Posterior vena cava (tissue), 2 donors: ENCODE measurements around the gene HSD17B1. TPM values are rescaled to one million over a fixed set of nuclear protein-coding genes. Genes with fewer than 3 reads are reported as not detected.
"Not testable (repeated sequence)": the region's sequence is repeated elsewhere in the genome, so short reads cannot be mapped to it uniquely, and the experiment has no call there.

ENCODE experiments used
- DNase-seq: peaks from one replicate; pipeline ENCODE4 v3.0.0-alpha.2; 2020; ENCODE audit warnings: low spot score
- intact Hi-C, 2 donors: fragments of 100-400 bp; cut with DNase I; formaldehyde crosslinking; loops; one replicate each; pipeline versions ENCODE4 v1.14.1 to v1.14.2; 2022 to 2023
- total RNA-seq, 2 donors: library from RNA; stranded (reverse); fragmentation: NEBNext Ultra II Directional; extraction: Animal tissue kit (Norgen Biotek cat#: 25700); gene quantifications; one replicate each; pipeline ENCODE4 v1.2.1, GENCODE V29; 2021
- donor health status: DM: yes; HTN: yes; CAD: no.
- donor health status: DM: yes; HTN: yes; CAD: no.

The HSD17B1 gene
- total RNA-seq, 2 donors from 2014 or later = 0.67 to 1.2 TPM

DNA sequence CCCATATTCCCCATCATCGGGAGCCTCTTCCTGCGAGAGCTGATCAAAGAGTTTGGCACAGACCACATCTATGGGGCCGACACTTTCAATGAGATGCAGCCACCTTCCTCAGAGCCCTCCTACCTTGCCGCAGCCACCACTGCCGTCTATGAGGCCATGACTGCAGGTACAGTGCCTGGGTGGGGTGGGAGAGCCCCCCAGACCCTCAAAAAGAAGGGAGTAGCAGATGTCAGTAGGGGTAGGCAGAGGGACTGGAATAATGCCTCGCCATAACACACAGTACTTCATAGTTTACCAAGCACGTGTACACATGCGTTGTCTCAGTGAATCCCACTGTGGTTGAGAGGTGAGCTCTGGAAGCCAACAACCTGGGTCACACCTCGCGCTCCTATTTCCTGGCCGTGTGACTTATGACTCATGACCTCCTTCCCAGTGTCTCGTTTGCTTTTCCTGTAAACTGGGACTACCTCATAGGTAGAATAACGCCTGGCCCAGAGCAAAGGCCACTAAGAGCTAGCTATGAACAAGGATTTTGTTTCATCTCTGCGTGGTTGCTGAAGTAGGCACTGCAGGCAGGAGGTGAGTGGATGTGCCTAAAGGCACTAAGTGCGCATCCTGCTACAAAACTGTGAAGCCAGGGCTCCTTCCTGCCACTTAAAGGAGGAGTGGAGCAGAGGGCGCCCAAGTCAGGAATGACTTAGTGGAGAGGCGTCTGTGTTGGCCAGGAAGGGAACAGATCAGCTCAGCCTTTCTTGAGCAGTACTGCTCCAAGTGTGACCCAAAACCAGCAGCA, 11.5 kb upstream of the HSD17B1 start:
- DNase-seq = no peak
- intact Hi-C loops = no loop called here

GRCh38 chr17:42543190-42544079, 9.3 kb upstream of the HSD17B1 start:
- no peak for DNase-seq
- intact Hi-C loops = no loop called here

DNA sequence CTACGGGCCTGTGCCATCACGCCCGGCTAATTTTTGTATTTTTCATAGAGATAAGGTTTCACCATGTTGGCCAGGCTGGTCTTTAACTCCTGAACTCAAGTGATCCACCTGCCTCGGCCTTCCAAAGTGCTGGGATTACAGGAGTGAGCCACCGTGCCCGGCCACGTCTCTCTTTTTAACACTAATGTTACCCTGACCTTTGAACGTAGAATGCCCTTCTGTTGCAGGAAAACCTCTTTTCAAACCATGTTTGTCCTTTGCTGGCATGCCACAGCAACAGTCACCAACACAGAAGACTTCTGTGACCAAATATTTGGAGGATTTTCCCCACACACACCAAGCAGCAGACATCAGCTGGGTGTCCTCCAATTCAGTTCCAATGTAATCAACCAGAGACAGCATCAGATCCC, 7.8 kb upstream of the HSD17B1 start:
- no peak for DNase-seq
- intact Hi-C loops = no loop called here

DNA sequence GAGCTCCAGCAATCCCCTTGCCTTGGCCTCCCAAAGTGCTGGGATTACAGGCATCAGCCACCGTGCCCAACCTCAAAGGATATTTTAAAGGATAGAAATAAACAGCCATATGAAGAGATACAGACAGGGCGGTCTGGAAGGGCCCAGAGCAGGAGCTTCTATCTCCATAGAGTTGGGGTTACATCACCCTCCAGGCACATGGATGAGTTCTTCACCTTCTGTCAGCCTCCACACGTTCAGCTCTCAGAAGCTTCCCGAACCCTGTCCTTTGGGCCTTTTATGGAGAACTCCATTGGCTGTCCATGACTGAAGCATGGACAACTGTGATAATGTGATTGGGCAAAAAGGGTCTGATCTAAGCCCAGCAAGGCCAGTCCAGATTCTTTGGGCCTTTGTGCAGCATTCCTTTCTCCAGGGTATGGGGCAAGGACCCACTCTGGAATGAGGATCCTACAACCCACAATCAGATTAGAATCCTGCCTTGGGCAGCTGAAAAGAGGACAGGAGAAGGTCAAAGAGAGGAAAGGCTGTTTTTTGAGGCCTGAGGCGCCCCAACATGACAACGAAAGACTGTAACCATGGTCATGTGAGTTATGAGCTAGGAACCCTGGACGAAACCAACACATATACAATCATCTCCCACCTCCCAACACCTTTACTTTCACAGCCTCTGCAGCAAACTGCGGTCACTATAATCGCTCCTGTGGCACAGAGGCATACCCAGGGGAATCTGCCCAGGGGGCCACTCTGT, 6.8 kb upstream of the HSD17B1 start:
- DNase-seq, intact Hi-C loops: not testable (repeated sequence)

DNA sequence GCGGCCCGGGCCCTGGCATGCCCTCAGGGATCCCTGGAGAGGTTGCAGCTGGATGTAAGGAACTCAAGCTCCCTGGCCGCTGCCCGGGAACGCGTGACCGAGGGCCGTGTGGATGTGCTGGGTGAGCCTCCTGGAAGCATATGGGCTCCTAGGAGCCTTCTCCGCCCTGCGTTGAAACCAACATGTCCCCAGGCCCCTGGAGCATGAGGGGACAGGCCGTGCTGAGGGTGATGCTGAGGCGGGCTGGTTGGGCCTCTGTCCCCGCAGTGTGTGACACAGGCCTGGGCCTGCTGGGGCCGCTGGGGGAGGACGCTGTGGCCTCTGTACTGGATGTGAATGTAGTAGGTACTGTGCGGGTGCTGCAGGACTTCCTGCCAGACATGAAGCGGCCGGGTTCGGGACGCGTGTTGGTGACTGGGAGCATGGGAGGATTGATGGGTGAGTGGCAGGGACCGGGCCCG, 5.7 kb upstream of the HSD17B1 start:
- DNase-seq = no peak
- intact Hi-C loops = no loop called here

GRCh38 chr17:42547698-42548069, 5.0 kb upstream of the HSD17B1 start:
- DNase-seq = no peak
- intact Hi-C loops = no loop called here

DNA sequence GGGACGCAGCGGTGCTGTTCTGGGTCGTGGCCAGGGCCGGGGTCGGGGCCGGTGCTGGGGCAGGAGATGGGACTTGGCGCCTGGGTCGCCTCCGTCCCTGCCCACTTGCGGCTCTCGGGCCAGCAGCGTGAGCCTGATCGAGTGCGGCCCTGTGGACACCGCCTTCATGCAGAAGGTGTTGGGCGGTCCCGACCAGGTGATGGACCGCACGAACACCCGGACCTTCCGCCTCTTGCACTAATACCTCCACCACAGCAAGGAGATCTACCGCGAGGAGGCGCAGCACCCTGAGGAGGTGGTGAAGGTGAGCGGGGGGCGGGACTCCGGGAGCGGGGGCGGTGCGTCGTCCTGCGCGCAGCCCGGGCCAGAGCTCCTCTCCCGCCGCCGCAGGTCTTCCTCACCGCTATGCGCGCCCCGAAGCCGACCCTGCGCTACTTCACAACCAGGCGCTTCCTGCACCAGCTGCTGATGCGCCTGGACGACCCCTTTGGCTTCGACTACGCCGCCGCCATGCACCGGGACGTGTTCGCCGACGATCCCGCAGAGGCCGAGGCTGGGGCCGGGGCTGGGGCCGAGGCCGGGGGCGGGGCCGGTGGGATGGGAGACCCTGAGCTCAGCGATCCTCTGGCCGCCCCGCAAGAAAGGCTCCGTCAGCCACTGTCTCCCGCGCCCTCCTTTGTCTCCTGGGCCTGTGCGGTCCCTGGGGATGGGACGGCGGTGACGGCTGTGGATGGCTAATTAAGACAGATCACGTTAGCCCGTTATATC, 4.5 kb upstream of the HSD17B1 start:
- no peak for DNase-seq
- intact Hi-C loops = no loop called here

DNA sequence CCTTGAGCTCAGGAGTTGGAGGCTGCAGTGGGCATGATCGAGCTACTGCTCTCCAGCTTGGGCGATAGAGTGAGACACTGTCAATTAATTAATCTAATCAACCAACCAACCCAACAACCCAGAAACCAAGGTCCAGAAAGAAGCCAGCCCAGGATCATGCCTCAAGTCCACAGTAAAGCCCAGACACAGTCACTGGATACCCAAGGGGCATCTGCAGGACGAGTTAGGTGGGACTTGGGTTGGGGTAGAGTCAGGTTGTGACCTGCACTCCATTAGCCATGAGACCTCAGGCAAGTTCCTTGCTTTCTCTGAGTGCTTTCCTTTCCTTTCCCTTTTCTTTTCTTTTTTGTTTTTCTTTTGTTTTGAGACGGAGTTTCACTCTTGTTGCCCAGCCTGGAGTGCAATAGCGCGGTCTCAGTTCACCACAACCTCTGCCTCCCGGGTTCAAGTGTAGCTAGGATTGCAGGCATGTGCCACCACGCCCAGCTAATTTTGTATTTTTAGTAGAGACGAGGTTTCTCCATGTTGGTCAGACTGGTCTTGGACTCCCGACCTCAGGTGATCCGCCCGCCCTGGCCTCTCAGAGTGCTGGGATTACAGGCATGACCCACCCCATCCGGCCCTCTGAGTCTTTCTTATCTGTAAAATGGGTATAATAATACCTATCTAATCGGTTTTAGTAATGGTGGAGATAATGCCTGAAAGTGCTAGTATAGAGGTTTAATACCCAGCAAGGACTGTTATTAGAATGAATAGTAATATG, 3.5 kb upstream of the HSD17B1 start:
- no peak for DNase-seq
- intact Hi-C loops = no loop called here

DNA sequence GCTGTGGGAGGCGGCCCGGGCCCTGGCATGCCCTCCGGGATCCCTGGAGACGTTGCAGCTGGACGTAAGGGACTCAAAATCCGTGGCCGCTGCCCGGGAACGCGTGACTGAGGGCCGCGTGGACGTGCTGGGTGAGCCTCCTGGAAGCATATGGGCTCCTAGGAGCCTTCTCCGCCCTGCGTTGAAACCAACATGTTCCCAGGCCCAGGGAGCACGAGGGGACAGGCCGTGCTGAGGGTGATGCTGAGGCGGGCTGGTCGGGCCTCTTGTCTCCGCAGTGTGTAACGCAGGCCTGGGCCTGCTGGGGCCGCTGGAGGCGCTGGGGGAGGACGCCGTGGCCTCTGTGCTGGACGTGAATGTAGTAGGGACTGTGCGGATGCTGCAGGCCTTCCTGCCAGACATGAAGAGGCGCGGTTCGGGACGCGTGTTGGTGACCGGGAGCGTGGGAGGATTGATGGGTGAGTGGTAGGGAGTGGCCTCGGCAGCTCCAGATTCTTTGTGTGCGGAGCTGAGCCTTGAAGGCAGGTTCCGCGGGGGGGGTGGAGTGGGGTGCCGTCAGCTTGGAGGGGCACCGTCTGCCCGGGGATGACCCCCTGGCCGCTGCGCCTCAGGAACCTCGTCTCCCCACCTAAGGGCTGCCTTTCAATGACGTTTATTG, 567 bp downstream of the HSD17B1 start:
- intact Hi-C loops = no loop called here
- DNase-seq = no peak

GRCh38 chr17:42553866-42554249, 1.1 kb downstream of the HSD17B1 start:
- intact Hi-C loops = no loop called here
- no peak for DNase-seq

DNA sequence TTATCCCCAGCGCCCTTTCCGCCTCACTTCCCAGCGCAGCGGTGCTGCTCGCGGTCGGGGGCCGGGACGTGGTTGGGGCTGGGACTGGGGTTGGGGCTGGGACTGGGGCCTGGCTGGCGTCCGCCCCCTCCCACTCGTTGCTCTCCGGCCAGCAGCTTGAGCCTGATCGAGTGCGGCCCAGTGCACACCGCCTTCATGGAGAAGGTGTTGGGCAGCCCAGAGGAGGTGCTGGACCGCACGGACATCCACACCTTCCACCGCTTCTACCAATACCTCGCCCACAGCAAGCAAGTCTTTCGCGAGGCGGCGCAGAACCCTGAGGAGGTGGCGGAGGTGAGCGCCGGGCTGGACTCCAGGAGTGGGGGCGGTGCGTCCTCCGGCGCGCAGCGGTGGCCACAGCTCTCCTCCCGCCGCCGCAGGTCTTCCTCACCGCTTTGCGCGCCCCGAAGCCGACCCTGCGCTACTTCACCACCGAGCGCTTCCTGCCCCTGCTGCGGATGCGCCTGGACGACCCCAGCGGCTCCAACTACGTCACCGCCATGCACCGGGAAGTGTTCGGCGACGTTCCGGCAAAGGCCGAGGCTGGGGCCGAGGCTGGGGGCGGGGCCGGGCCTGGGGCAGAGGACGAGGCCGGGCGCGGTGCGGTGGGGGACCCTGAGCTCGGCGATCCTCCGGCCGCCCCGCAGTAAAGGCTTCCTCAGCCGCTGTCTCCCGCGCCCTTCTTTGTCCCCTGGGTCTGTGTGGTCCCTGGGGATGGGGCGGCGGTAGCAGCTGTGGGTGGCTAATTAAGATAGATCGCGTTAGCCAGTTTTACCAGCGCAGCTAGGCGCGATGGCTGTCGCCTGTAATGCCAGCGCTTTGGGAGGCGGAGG, 1.8 kb downstream of the HSD17B1 start:
- DNase-seq = peak; percentile 96
- intact Hi-C loops = no loop called here

- intact Hi-C loops = no loop called here
- DNase-seq = no peak
Observed at GRCh38 chr17:42555122-42555622, 2.4 kb downstream of the HSD17B1 start.

- intact Hi-C loops, DNase-seq: not testable (repeated sequence)
Observed at GRCh38 chr17:42555961-42556617, 3.4 kb downstream of the HSD17B1 start.

DNA sequence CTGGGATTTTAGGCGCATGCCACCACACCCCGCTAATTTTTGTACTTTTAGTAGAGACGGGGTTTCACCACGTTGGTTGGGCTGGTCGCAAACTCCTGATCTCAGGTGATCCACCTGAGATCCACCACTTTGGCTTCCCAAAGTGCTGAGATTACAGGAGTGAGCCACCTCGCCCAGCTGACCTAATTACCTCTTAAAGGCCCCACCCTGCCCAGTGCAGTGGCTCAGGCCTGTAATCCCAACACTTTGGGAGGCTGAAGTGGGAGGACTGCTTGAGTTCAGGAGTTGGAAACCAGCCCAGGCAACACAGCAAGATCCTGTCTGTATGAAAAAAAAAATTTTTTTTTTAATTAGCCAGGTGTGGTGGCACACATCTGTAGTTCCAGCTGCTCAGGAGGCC, 6.4 kb downstream of the HSD17B1 start:
- DNase-seq = no peak
- intact Hi-C loops = no loop called here

DNA sequence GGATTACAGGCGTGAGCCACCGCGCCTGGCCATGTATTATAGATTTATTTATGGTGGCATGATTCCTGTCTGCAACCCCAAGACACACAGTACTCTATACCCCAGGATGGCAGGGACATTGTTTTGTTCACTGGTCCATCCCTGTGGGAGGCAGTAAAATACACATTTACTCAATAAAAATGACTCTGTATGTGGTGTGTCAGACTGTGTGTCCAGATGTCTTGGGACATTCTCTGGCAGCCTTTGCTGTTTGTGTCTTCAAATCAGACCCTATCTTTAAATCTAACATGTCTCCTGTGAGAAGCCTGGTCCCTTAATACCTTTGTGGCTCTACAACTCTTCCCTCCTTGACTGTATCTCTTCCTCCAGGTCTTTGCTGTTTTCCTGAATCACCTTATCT, 7.5 kb downstream of the HSD17B1 start:
- intact Hi-C loops = no loop called here
- no peak for DNase-seq

GRCh38 chr17:42561897-42562387, 9.2 kb downstream of the HSD17B1 start, which contains the start of gene COASY:
COASY (plus strand) TSS chr17:42562148; CDS start chr17:42562623, 475 bp downstream.
- intact Hi-C loops = no loop called here
- peak; percentile 99 for DNase-seq
